H1 (cell line): ENCODE measurements around the gene NDUFAF3. TPM values are rescaled to one million over a fixed set of nuclear protein-coding genes. Genes with fewer than 3 reads are reported as not detected.

Experiments
- NRF1 ChIP-seq: IDR thresholded peaks from 2 replicates; pipeline ENCODE4 v1.6.1; 2011; ENCODE audit warnings: mild to moderate bottlenecking, low read depth, low read length, improper control_type of control experiment
- SIN3A ChIP-seq, 2 experiments: IDR thresholded peaks in 1 of 2; conservative IDR thresholded peaks in 1 of 2; 2 replicates each; pipeline ENCODE4 v1.6.1; 2011 to 2012; ENCODE audit warnings: low read length in 2 of 2, improper control_type of control experiment in 1 of 2, low read depth in 1 of 2, mild to moderate bottlenecking in 1 of 2
- SRF ChIP-seq: IDR thresholded peaks from 2 replicates; pipeline ENCODE4 v1.6.1; 2011; ENCODE audit warnings: mild to moderate bottlenecking, low read depth, low read length, moderate library complexity
- TAF1 ChIP-seq: IDR thresholded peaks from 2 replicates; pipeline ENCODE4 v1.6.1; 2011; ENCODE audit warnings: mild to moderate bottlenecking, low read depth, low read length
- polyA plus RNA-seq, 7 experiments: library from polyadenylated mRNA; depleted of rRNA in 3 of 7; stranded (reverse) in 5 of 7; unstranded in 2 of 7; fragments of >200 nt in 5 of 7; fragments of 200-250 nt in 2 of 7; gene quantifications; 1 replicate in 5 of 7; 2 replicates in 1 of 7; 4 replicates in 1 of 7; pipeline versions ENCODE4 v1.2.1 to v1.2.3, GENCODE V29; 2011 to 2013; ENCODE audit warnings: missing spikeins in 2 of 7, mixed read lengths in 2 of 7
- total RNA-seq: library from RNA; stranded (reverse); fragmentation: NEBNext Ultra II Directional; extraction: Animal tissue kit (Norgen Biotek cat#: 25700); gene quantifications from 2 replicates; pipeline ENCODE4 v1.2.1, GENCODE V29; 2021
- TF ChIP-seq, protein P1 (sequence below): IDR thresholded peaks from 2 replicates; pipeline ENCODE4 v1.6.1; 2012; ENCODE audit warnings: low read length, inconsistent platforms
- TF ChIP-seq, protein P2 (sequence below): IDR thresholded peaks from 2 replicates; pipeline ENCODE4 v1.6.1; 2012; ENCODE audit warnings: inconsistent platforms
- TF ChIP-seq, protein P3 (sequence below): IDR thresholded peaks from 2 replicates; pipeline ENCODE4 v1.6.1; 2012; ENCODE audit warnings: inconsistent platforms

Gene NDUFAF3
- total and polyA plus RNA-seq, 2 of the 8 experiments (the other 6 are each of a cell fraction or from before 2014, with no cell fraction given), result 27.8 to 45.5 TPM

DNA sequence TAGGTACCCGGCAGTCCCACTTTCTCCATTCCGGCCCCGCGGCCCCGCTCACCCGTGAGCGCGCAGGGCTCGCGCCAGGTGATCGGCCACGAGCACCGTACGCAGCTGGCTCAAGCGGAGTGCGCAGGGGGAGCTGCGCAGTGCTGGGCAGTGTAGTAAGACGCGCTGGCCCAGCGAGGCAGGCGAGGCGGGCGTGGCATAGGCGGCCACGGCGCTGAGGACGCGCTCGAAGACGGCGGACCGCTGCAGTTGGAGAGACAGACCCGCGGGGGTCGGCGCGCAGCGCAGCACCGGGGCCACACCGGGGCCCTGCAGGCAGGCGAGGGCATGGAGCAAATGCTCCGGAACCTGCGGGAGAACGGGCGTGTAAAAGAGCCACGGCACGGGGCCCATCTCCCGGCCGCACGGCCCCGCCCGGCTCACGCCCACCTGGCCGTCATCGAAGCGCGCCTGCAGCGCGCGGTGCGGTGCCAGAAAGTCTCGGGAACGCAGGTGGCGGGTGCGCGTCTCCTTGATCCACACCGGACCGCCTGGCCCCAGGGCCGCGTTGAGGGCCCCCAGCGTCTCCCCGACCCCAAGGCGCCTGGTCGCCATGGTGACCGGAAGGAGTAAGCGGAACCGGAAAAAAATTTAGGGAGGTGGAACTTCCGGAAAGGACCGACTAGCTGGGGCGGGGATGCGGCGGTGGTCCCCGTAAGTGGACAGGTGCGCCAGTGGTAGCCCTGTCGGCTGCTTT, 3.8 kb upstream of the NDUFAF3 start, which contains the start of gene DALRD3 (continued):
- TF ChIP-seq TAF1 (peak; percentile 39; the same call in 1 of the 2 replicates), NRF1 (peak; percentile 39), SIN3A (conservative IDR thresholded peaks at IDR 0.05 in 1 of 2, IDR thresholded peaks at IDR 0.05 in 1 of 2; ENCODE audit: low read depth in 1 of 2, low read length in 2 of 2) (peak; percentile 61 to 79; a peak in 3 of 4 replicates), SRF (no peak)
- TF ChIP-seq, protein P1, sequence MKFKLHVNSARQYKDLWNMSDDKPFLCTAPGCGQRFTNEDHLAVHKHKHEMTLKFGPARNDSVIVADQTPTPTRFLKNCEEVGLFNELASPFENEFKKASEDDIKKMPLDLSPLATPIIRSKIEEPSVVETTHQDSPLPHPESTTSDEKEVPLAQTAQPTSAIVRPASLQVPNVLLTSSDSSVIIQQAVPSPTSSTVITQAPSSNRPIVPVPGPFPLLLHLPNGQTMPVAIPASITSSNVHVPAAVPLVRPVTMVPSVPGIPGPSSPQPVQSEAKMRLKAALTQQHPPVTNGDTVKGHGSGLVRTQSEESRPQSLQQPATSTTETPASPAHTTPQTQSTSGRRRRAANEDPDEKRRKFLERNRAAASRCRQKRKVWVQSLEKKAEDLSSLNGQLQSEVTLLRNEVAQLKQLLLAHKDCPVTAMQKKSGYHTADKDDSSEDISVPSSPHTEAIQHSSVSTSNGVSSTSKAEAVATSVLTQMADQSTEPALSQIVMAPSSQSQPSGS, result peak; percentile 65; the same call in 1 of the 2 replicates
- TF ChIP-seq, protein P2, sequence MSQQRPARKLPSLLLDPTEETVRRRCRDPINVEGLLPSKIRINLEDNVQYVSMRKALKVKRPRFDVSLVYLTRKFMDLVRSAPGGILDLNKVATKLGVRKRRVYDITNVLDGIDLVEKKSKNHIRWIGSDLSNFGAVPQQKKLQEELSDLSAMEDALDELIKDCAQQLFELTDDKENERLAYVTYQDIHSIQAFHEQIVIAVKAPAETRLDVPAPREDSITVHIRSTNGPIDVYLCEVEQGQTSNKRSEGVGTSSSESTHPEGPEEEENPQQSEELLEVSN, result 0 out of 2 replicates have a peak, but pooled peaks have one; percentile 11
- TF ChIP-seq, protein P3, sequence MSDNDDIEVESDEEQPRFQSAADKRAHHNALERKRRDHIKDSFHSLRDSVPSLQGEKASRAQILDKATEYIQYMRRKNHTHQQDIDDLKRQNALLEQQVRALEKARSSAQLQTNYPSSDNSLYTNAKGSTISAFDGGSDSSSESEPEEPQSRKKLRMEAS, result peak; percentile 34; the same call in 1 of the 2 replicates
